Measurements from ENCODE around the gene TOM1.

TOM1 gene

DNA sequence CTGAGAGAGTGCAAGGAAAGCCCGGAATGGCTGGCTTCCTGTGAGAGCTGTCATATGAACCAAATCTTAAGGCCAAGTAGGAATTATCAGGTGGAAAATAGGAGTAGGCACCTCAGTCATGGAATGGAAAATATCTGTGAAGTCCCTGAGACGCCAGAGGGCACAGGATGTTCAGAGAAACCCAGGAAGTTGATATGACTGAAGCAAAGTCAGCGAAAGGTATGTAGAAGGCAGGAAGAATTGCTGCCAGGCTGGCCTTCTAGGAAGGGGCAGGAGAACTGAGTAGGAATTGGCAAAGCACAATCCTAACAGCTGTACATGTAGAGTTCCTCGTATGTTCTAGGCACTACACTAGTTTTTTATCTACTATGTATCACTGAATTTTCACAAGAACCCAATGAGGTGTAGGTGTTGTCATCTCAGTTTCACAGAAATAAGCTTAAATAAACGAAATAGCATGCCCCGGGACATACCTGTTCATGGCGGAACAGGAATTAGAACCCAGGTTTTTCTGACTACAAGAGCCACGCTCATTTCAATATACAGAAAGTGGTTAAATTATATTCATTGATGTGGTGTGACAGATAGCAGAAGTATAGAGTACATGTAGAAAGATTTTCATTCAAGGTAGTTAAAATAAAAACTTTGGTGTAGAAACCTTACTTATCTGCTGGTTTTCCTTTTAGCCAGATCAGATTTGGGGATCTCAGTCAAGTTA, 25.4 kb upstream of the TOM1 start:
- Histone ChIP-seq H3F3A (ENCODE audit: low read depth) (no peaks in the 10 kb centered on the region), H3K4me3 (ENCODE audit: low read length, poor library complexity, severe bottlenecking) (no peak overlapping the region), H3K4me1 (ENCODE audit: insufficient read depth, low read length, poor library complexity, severe bottlenecking) (peaks cover 6% of the 10 kb centered on the region), H3K79me2 (ENCODE audit: insufficient read depth, low read length) (peaks cover 18% of the 10 kb centered on the region; the same call in 1 of the 2 replicates), H4K20me1 (ENCODE audit: insufficient read depth, low read length, poor library complexity, severe bottlenecking) (peaks cover 4% of the 10 kb centered on the region), H2AFZ (ENCODE audit: low read length) (no peak overlapping the region), H3K4me2 (ENCODE audit: low read depth, low read length, poor library complexity, severe bottlenecking) (no peak overlapping the region), H3K9me2 (replicated peaks; ENCODE audit: low read depth, low read length) (no peaks in the 10 kb centered on the region), H3K36me3 (ENCODE audit: insufficient read depth, low read length) (peaks cover 18% of the 10 kb centered on the region; the same call in 1 of the 2 replicates), H3K27me3 (ENCODE audit: insufficient read depth, low read length, poor library complexity, severe bottlenecking) (no peaks in the 10 kb centered on the region), H3K9me3 (ENCODE audit: insufficient read depth, low read depth, low read length) (no peaks in the 10 kb centered on the region), H3K9ac (ENCODE audit: low read depth, low read length, poor library complexity, severe bottlenecking) (no peak overlapping the region)
- TF ChIP-seq EZH2phosphoT487 (IDR thresholded peaks at IDR 0.05; ENCODE audit: borderline replicate concordance), result no peak
- TF ChIP-seq, protein P1, sequence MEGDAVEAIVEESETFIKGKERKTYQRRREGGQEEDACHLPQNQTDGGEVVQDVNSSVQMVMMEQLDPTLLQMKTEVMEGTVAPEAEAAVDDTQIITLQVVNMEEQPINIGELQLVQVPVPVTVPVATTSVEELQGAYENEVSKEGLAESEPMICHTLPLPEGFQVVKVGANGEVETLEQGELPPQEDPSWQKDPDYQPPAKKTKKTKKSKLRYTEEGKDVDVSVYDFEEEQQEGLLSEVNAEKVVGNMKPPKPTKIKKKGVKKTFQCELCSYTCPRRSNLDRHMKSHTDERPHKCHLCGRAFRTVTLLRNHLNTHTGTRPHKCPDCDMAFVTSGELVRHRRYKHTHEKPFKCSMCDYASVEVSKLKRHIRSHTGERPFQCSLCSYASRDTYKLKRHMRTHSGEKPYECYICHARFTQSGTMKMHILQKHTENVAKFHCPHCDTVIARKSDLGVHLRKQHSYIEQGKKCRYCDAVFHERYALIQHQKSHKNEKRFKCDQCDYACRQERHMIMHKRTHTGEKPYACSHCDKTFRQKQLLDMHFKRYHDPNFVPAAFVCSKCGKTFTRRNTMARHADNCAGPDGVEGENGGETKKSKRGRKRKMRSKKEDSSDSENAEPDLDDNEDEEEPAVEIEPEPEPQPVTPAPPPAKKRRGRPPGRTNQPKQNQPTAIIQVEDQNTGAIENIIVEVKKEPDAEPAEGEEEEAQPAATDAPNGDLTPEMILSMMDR (conservative IDR thresholded peaks at IDR 0.05; ENCODE audit: low read length), result no peak

DNA sequence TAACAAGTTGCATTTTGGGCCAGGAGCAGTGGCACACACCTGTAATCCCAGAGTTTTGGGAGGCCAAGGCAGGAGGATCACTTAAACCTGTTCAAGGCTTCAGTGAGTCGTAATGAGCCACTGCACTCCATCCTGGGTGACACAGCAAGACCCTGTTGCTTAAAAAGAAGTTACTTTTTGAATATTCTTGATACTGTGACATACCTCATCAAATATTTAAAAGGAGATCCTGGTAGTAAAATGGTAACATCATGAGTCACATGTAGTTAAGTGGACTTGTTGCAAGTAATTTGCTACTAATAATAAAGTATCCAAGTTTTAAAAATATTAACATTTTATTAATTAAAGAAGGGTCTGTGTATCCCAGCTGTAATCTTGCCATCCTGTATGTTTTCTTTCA, 24.1 kb upstream of the TOM1 start:
- Histone ChIP-seq H3K9ac (ENCODE audit: low read depth, low read length, poor library complexity, severe bottlenecking) (no peak overlapping the region), H3K9me2 (replicated peaks; ENCODE audit: low read depth, low read length) (no peaks in the 10 kb centered on the region), H3K27me3 (ENCODE audit: insufficient read depth, low read length, poor library complexity, severe bottlenecking) (no peaks in the 10 kb centered on the region), H3K79me2 (ENCODE audit: insufficient read depth, low read length) (peaks cover 24% of the 10 kb centered on the region; the same call in 1 of the 2 replicates), H3K36me3 (ENCODE audit: insufficient read depth, low read length) (peaks cover 17% of the 10 kb centered on the region; the same call in 1 of the 2 replicates), H2AFZ (ENCODE audit: low read length) (no peak overlapping the region), H3K4me1 (ENCODE audit: insufficient read depth, low read length, poor library complexity, severe bottlenecking) (peaks cover 9% of the 10 kb centered on the region), H3K9me3 (ENCODE audit: insufficient read depth, low read depth, low read length) (no peaks in the 10 kb centered on the region), H3F3A (ENCODE audit: low read depth) (no peaks in the 10 kb centered on the region), H3K4me2 (ENCODE audit: low read depth, low read length, poor library complexity, severe bottlenecking) (no peak overlapping the region), H3K4me3 (ENCODE audit: low read length, poor library complexity, severe bottlenecking) (no peak overlapping the region), H4K20me1 (ENCODE audit: insufficient read depth, low read length, poor library complexity, severe bottlenecking) (no peaks in the 10 kb centered on the region)
- TF ChIP-seq, protein P1 (conservative IDR thresholded peaks at IDR 0.05; ENCODE audit: low read length), result no peak
- no peak for TF ChIP-seq EZH2phosphoT487 (IDR thresholded peaks at IDR 0.05; ENCODE audit: borderline replicate concordance)

DNA sequence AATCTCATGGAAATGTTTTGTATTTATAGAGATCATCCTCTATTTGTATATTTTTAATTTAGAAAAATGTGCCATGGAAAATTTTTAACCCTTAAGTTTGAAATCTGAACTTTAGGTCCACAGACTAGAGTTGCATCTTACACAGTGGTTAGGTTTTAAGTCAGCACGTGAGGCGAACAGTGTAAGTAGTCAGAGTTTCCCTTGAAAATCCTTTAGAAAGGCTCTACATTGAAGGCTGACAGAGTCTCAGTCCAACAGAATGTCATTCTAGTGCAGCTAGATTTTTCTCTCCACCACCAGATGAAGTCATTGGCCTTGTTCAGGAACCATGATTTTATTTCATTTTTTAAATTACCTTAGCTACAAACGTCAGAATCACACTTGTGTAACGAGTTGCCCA, 23.7 kb upstream of the TOM1 start:
- peaks cover 22% of the 10 kb centered on the region; the same call in 1 of the 2 replicates for H3K79me2 ChIP-seq (ENCODE audit: insufficient read depth, low read length)
- peaks cover 17% of the 10 kb centered on the region; the same call in 1 of the 2 replicates for H3K36me3 ChIP-seq (ENCODE audit: insufficient read depth, low read length)

More for the DNA sequence above, 23.7 kb upstream of the TOM1 start:
- no peaks in the 10 kb centered on the region for H3K9me3 ChIP-seq (ENCODE audit: insufficient read depth, low read depth, low read length)
- H3K4me3 ChIP-seq (ENCODE audit: low read length, poor library complexity, severe bottlenecking), result no peak overlapping the region
- no peaks in the 10 kb centered on the region for H3K27me3 ChIP-seq (ENCODE audit: insufficient read depth, low read length, poor library complexity, severe bottlenecking)
- no peak overlapping the region for H3K9ac ChIP-seq (ENCODE audit: low read depth, low read length, poor library complexity, severe bottlenecking)
- no peak overlapping the region for H3K4me2 ChIP-seq (ENCODE audit: low read depth, low read length, poor library complexity, severe bottlenecking)
- H3K9me2 ChIP-seq (replicated peaks; ENCODE audit: low read depth, low read length), result no peaks in the 10 kb centered on the region
- H3F3A ChIP-seq (ENCODE audit: low read depth), result no peaks in the 10 kb centered on the region
- peaks cover 9% of the 10 kb centered on the region for H3K4me1 ChIP-seq (ENCODE audit: insufficient read depth, low read length, poor library complexity, severe bottlenecking)
- no peak overlapping the region for H2AFZ ChIP-seq (ENCODE audit: low read length)
- TF ChIP-seq EZH2phosphoT487 (IDR thresholded peaks at IDR 0.05; ENCODE audit: borderline replicate concordance), result no peak
- TF ChIP-seq, protein P1 (conservative IDR thresholded peaks at IDR 0.05; ENCODE audit: low read length), result no peak
- no peaks in the 10 kb centered on the region for H4K20me1 ChIP-seq (ENCODE audit: insufficient read depth, low read length, poor library complexity, severe bottlenecking)
